ENCODE measurements around the gene LRRC8E. TPM values are rescaled to one million over a fixed set of nuclear protein-coding genes. Genes with fewer than 3 reads are reported as not detected.
A peak's percentile ranks its signal among the peaks of the same experiment; 100 is the strongest.

LRRC8E gene
- total RNA-seq, 1 donor from 2014 or later = 3.8 TPM

DNA sequence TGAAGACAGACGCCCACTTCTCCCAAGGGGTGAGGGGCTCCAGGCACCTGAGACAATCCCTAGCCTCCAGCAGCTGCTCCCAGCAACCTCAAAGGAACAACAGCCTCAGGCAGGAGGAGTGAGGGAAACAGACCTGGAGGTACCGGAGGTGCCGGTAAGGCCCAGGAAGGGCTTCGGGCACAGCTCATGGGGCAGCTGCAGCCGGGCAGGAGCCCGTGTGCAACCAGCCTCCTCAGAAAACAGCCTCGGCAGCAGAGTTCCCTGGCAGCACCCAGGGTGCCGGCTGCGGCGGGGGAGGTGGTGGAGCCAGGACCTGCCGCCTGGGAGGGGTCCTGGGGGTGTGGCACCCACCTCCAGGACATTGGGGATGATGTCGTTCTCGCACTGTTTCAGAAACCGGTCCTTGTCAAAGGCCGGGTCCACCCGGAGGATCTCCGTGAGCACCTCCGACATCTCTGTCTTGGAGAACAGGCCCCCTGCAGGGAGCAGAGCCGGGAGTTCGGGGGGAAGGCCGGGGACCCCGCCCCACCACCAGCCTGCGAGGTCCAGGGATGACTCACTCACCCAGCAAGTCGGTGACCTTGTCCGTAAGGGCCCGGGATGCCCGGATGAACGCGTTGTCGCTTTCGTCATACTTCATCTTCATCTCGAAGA lies 44.1 kb downstream of the LRRC8E start:
- no peak for DNase-seq

DNA sequence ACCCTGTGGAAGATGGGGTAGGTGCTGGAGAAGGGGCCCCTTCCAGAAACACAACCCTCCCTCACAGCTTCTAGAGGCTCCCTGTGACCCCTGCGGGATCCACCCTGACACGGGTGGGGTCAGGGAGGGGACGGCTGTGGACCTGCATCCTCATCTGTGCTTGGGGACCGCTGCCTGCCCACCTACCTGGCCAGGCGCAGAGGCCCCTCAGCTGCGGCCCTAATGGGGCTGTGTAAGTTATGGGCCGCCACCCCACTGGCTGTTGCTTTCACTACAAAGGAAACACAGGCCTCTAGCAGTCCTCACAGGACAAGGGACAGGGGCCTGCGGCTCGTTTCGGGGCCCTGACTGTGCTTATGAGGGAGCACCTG lies 44.6 kb downstream of the LRRC8E start:
- no peak for DNase-seq

DNA sequence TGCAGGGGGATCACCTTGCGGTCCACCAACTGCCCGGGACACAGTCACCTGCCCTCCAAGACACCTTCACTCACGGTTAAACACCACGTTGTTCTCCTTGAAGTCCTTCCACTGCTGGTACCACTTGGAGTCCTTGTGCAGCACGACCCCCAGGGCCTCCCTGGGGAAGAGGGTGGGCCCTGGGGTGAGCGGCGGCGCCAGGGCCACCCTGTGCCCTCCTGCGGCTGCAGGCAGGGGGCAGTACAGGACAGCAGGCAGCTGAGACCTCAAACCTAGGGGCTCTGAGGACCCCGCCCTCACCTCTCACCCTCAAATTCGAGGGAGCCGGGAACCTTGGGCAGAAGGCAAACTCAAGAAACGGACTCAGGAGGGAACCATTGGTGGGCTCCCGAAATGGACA lies 45.1 kb downstream of the LRRC8E start:
- no peak for DNase-seq

DNA sequence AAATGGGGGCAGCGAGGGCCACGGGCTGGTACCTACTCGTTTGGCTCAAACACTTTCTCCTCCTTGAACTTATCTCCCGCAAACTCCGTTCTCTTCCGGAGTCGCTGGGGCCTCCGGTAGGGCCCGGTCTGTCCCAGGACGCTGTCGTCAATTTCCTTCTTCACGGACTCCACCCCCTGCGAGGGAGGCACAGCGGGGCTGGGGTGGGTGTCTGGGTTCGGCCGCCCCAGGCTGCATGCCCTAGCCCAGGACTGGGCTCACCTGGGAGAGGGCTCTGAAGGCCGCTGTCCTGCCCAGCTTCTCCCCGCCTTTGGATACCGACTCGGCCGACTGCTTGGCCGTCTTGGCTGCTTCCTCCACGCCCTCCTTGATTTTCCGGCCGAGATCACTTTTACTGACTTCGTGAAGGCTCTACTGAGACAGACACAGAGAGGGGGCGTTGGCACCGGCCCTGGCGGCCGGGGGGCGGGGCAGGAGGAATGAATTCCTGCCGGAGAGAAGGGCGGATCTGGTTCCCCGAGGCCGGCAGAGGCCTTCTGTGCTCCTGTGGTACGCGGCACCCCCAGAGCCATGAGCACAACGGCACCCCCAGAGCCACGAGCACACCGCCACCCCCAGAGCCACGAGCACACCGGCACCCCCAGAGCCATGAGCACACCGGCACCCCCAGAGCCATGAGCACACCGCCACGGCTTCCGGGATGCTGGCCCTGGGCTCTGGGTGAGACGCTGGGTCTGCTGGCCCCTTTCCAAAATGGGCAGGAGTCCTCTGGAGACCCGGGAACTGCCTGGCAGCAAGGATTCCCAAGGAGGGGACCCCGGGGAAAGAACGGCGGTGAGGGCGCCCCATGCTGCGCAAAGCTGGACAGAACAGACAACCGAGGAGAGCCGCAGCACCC lies 45.8 kb downstream of the LRRC8E start:
- no peak for DNase-seq

DNA sequence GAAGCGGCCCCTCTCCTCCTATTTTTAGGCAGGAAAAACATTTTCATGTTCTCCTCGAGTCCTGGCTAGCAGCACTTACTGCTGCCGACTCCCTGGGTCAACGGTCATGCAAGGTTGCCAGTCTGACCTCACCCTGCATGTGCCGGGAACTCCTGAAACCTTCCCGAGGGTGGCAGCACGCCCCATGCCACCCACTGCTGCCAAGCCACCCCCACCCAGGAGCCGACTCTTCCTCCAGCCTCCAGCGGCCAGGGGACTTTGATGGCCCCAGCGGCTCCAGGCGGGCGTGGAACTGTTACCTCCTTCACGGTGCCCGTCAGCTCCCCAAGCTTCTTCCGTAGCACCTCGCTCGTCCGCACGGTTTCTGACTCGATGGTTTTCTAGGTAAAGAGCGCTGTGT lies 46.5 kb downstream of the LRRC8E start:
- DNase-seq = no peak

DNA sequence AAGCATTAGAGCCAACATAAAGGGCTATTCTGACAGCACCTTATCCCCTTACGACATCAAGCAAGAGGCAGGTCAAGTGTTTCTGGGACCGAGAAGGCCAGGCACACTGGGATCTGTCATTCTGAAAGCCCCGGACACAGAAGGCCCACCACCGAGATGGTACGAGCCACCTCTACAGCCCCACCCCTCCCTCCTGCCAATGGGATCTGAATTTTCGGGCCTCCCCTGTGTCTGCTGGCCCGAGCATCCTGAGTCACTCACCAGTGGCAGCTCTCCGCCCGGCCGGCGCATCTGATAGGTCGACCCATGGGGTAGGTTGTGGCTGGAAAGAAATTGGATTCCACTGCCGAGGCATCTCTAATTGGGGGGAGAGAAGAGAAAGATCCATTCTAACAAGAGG lies 52.5 kb downstream of the LRRC8E start:
- no peak for DNase-seq

DNA sequence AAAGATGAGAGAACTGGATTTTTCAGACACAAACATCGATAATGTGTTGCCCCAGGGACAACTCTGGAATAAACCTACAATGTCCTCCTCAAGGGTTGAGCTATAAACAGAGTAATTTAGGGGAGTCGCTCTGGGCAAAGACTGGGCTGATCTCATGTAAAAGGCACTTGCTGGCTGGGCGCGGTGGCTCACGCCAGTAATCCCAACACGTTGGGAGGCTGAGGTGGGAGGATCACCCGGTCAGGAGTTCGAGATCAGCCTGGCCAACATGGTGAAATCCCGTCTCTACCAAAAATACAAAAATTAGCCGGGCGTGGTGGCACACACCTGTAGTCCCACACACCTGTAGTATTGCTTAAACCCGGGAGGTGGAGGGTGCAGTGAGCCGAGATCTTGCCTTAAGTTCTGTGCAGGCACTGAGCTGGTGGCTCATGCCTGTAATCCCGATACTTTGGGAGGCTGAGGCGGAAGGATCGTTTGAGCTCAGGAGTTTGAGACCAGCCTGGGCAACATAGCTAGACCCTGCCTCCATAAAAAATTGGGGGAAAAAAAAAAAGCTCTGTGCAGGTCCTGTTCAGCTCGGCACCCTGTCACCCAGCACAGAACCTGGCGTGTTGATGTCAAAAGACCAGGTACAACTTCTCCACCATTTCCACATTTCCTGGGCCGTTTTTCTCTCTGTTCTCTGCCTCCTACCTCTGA lies 53.7 kb downstream of the LRRC8E start:
- DNase-seq = no peak

DNA sequence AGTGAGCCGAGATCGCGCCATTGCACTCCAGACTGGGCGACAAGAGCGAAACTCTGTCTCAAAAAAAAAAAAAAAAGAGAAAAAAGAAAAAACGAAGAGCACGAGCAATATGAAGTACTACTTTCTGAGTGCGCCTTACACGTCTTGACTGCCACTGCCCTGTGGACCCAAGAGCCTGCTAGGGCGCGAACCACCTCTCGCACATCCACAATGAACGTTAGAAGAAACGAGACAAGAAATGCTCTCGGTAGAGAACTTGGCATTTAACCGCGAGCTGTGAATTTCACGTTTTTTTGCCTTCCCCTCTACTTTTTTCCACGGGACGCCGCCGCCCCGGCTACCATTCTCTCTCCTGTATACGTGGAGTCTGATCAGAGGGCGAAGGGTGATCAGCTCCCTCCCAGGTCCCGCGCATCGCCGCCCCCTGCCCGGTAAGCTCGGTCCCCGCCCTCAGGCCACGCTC lies 54.7 kb downstream of the LRRC8E start:
- DNase-seq = no peak

DNA sequence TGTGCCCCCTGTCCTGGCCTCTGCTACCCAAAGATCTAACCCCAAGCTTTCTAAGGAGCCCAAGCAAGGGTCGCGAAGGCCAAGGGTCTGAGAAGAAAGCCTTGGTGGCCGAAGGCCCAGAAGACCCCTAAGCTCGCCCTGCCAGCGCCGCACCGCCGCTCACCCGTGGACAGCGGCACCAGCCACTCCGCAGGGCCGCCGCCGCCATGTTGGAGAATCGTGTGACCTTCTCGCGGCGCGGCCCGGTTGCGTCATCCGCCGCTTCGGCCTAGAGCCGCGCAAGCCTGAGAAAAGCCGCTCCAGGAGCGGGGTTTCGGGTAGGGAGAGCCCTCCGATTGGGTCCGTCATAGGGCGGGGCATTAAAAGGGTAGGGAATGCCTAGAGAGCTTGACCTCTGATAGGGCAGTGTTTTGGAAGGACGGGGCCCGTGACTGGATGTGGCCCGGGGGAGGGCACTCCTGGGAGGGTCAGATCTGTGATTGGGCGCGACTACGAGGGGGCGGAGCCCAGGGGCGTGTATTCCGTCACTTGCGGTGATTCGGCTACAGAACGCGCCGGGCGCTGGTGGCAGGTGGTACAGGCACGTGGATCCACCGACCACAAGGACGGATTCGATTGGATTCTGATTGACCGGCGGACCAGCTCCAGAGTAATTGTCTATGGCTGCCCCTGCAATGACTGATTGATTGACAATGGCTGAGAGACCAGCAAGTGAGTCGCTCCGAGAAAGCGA lies 55.3 kb downstream of the LRRC8E start, which contains the start of gene TIMM44:
Gene TIMM44, minus strand, starts transcription at position 223 of the 733 bp plus-strand sequence. Its CDS starts 15 bp downstream, at position 208.
- peak; percentile 100 for DNase-seq

DNA sequence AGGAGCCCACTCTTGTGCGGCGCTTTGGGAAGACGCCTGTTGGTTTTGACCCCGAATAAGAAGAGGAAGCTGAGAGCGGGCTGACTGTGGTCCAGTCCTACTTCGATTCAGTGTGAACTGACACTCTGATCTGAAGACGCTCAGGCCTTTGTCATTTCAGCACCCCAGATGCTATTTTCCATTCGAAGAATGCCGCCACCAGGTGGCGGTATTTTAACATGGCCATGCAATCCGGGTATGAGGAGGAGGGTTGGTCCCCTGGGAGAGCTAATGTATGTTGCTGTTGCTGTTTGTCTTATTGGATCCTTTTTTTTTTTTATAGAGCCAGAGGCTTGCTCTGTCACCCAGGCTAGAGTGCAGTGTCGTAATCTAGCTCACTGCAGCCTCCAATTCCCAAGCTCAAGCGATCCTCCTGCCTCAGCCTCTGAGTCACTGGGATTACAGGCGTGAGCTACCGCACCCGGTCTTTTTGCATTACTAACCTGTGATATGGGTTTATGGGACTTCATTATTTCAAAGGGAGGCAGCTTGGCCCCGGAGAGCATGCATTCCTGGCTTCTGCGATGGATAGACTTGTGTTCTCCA lies 56.0 kb downstream of the LRRC8E start:
- peak; percentile 97 for DNase-seq

DNA sequence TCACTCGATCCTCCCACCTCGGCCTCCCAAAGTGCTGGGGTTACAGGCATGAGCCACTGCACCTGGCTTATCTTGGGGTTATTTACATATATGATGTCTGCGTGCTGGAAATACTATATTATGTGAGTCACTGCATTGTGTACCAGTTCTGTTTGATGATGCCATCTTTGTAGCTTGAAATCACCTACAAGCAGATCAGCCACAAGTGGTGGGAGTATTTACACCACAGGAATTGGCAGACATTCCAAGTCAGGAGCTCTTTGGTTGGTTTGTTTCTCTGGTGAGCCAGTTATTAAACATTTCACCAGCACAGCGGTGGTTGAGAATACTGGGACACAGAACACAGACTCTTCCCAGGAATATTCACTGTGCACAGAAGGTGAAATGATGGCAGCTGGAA lies 59.6 kb downstream of the LRRC8E start:
- DNase-seq = no peak

Other genes with a start within 250 kb of the LRRC8E start
- 1.5 TPM for gene RETN, start 219.5 kb upstream of the LRRC8E start, total RNA-seq
- not detected for gene MCEMP1, start 211.4 kb upstream of the LRRC8E start, total RNA-seq
- gene TRAPPC5, start 207.7 kb upstream of the LRRC8E start, total RNA-seq = 26.7 TPM
- gene FCER2, start 186.4 kb upstream of the LRRC8E start, total RNA-seq = not detected
- not detected for gene CLEC4G, start 156.4 kb upstream of the LRRC8E start, total RNA-seq
- 2.7 TPM for gene CD209, start 141.0 kb upstream of the LRRC8E start, total RNA-seq
- gene CLEC4M, start 125.3 kb upstream of the LRRC8E start, total RNA-seq = not detected
- 16.0 TPM for gene EVI5L, start 58.3 kb upstream of the LRRC8E start, total RNA-seq
- 0.92 TPM for gene PRR36, start 14.1 kb upstream of the LRRC8E start, total RNA-seq
- 11.8 TPM for gene MAP2K7, start 15.4 kb downstream of the LRRC8E start, total RNA-seq
- gene TGFBR3L, start 26.3 kb downstream of the LRRC8E start, total RNA-seq = not detected
- gene SNAPC2, start 31.8 kb downstream of the LRRC8E start, total RNA-seq = 8.2 TPM
- 0.31 TPM for gene CTXN1, start 37.6 kb downstream of the LRRC8E start, total RNA-seq
- gene TIMM44, start 55.2 kb downstream of the LRRC8E start, total RNA-seq = 68.8 TPM
- gene ELAVL1, start 117.1 kb downstream of the LRRC8E start, total RNA-seq = 60.1 TPM
- not detected for gene CCL25, start 164.2 kb downstream of the LRRC8E start, total RNA-seq

All from tongue (tissue), 2 donors.